H54 (cell line): ENCODE data around the gene OXT.
A peak's percentile ranks its signal among the peaks of the same experiment; 100 is the strongest.
"Not testable (repeated sequence)": the region's sequence is repeated elsewhere in the genome, so short reads cannot be mapped to it uniquely, and the experiment has no call there.

Experiments
- DNase-seq: peaks from one replicate; pipeline ENCODE4 v3.0.0; 2011; ENCODE audit warnings: low spot score, mixed read lengths; ENCODE audit not compliant: insufficient read length
- FAIRE-seq: peaks from 3 replicates; lab custom pipeline; 2011; peaks lifted over from hg19 to GRCh38; lab: Jason Lieb, UNC
- POLR2A ChIP-seq: IDR thresholded peaks from 2 replicates; pipeline ENCODE4 v1.6.1; 2011; ENCODE audit warnings: low read depth, mild to moderate bottlenecking, low read length

The OXT gene

DNA sequence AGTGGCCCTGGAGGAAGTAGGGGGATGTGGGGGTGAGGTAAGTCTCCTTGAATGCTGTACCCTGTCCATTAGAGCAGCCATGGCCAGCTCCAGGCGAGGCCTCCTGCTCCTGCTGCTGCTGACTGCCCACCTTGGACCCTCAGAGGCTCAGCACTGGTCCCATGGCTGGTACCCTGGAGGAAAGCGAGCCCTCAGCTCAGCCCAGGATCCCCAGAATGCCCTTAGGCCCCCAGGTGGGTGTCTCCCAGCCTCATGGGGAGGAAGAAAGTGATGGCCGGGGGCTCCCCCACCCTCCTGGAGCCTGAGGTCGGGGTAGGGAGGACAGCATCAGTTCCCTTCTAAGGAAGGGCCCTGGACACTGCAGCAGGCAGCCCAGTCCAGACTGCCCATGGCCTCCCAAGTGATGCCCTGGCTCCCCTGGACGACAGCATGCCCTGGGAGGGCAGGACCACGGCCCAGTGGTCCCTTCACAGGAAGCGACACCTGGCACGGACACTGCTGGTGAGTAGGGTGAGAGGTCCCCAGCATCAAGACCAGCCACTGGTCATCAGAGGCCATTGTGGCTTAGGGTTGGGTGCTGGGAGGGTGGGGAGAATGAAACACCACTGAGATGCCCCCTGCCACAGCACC lies 27.0 kb upstream of the OXT start:
- FAIRE-seq (no peak), DNase-seq (no peak)
- TF ChIP-seq POLR2A, result no peak; the same call in 1 of the 2 replicates

DNA sequence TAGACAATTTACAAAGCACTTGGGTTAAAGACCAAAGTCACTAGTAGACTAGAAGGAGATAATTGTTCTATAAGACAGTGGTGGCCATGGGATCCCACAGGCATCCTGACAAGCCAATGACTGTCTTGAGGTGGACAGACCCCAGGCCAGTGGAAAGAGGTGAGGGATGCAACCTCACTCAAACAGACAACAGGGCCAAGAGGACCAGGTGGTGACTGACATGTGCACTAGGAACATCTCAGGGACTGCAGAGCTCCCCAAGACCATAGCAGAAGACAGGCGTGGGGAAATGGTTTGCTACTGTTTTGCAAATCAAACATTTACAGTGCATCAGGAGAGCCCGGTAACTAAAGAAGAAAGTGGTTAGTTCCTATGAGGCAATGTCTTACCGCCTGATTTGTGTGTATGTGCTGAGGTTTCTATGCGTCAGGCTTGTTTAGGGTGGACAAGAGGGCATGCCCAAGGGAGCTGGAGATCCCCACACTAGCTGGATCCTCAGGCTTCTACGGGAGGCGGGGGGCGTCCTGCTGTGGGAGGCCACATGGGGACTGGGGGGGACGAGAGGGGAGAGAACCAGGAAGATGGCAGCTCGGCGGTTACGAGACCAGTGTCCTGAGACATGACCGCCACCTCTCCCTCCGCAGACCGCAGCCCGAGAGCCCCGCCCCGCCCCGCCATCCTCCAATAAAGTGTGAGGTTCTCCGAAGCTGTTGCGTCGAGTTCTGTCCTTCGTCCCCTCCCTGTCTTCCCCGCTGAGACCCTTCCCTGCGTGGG lies 26.2 kb upstream of the OXT start:
- TF ChIP-seq POLR2A, result peak; percentile 40; the same call in 1 of the 2 replicates
- FAIRE-seq (no peak), DNase-seq (peak; percentile 83)

DNA sequence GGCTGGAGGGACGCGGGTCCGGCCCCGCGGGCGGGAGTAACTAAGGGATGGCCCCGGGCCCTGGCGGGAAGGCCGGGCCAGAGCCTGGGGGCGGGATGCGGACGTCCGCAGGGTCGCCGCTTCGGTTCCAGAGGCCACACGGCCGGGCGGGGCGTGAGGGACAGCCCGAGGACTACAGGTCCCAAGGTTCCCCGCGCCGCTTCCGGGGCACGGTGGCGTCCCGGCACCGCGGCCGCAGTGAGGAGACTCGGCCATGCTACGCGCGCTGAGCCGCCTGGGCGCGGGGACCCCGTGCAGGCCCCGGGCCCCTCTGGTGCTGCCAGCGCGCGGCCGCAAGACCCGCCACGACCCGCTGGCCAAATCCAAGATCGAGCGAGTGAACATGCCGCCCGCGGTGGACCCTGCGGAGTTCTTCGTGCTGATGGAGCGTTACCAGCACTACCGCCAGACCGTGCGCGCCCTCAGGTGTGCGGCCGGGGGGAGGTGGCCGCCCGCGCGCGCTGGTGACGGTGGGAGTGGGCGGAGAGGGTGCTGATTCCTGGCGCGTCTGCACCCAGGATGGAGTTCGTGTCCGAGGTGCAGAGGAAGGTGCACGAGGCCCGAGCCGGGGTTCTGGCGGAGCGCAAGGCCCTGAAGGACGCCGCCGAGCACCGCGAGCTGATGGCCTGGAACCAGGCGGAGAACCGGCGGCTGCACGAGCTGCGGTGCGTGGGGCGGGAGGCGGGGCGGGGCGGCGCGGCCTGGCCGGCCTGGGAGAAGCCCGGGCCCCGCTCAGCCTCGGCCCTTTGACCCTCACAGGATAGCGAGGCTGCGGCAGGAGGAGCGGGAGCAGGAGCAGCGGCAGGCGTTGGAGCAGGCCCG lies 25.4 kb upstream of the OXT start, which contains the start of gene MRPS26:
Gene MRPS26, plus strand, starts transcription at position 237 of the 861 bp plus-strand sequence. Its CDS starts 17 bp downstream, at position 254.
- peak; percentile 94 for DNase-seq
- TF ChIP-seq POLR2A, result peak; percentile 64
- no peak for FAIRE-seq

DNA sequence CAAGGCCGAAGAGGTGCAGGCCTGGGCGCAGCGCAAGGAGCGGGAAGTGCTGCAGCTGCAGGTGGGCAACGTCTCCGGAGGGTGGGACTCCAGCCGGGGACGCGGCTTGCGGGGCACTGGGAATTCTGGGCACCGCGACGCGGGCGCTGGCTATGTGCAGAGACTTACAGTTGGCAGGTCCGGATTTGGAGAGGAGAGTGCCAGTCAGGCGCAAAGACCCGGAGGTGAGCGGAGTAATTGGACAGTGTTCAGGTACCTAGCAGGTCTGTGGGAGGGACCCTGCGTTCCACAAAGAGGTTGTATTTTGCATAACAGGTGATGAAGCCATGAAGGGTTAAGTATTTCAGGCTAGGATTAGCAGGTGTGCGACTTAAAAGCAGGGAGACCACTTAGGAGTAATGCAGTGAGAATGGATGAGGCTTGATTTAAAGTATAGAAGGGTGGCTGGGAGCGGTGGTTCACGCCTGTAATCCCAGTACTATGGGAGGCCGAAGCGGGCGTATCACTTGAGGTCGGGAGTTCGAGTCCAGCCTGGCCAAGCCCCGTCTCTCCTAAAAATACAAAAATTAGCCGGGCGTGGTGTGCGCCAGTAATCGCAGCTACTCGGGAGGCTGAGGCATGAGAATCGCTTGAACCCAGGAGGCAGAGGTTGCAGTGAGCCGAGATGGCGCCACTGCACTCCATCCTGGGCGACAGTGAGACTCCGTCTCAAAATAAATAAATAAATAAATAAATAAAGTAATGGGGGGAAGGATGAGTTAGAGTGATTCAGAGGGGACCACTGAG lies 24.6 kb upstream of the OXT start:
- FAIRE-seq (no peak), DNase-seq (no peak)
- TF ChIP-seq POLR2A, result no peak

DNA sequence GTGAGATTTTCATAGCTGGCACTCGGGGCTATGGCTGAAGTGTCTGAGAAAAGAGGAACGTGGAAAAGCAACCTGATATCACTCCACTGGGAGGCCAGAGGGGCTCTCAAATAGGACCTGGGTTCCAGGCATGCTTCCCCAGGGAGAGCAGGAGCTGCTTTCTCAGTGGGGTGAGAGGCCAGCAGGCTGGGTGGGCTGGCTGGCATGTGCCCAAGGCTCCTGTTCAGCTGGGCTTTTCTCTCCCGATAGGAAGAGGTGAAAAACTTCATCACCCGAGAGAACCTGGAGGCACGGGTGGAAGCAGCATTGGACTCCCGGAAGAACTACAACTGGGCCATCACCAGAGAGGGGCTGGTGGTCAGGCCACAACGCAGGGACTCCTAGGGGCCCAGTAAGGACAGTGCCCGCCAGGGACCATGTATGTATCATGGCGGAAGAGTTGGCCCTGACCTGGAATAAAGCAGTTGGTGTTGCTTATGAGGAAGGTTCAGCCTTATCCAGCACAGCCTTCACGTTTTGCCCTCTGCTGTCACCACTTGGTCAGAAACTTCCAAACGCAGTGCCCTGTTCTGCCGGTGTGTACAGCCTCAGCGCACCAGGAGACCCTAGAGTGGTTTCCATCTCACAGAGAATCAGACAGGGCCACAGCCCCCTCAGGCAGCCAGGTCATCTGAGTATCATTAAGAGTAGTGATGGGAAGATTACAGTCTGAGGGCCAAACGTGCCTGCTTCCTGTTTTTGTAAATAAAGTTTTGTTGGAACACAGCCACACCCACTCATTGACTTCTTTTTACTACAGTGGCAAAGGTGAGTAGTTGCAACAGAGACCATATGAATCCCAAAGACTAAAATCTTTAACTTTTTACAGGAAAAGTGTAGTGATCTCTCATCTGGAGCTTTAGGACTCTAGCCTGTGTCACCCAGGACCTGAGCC lies 23.7 kb upstream of the OXT start:
- no peak for TF ChIP-seq POLR2A
- no peak for FAIRE-seq
- DNase-seq, result no peak

DNA sequence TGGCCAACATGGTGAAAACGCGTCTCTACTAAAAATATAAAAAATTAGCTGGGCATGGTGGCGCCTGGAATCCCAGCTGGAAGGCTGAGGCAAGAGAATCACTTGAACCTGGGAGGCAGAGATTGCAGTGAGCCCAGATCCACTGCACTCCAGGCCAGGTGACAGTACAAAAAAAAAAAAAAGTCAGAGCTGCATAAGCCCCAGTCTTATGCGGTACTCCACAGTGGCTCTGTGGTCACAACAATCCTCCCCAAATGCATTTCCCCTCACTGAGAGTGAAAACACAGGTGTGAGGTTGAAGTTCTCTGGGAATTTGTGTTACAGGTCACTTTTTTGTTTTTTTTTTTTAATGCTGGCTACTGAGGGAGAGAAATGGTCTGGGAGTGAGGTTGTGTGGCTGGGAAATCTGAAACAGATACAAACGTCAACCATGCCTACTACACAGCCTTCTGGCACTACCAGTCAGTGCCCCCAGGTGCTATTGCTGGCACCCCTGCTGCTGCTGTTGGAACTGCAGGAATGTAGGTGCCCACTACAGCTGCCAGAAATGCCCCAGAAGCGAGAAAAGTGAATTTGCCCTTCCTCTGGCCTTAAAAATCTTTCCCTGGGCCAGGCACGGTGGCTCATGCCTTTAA lies 19.9 kb upstream of the OXT start:
- no peak for TF ChIP-seq POLR2A
- no peak for FAIRE-seq
- DNase-seq, result no peak

DNA sequence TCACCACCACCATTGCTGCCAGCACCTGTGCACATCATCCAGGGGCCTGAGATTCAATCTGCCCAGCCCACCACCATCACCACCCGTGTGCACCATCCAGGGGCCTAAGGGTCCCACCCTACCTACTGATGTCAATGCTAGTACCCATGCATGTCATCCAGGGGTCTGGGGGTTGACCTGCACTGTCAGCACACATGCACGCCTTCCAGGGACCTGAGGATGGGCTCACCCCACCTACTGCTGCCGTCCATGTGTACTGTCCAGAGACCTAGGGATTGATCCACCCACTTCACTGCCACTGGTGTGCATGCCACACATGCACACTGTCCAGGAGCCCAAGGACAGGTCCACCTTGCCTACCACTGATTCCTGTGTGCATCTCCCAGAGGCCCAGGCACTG lies 11.9 kb upstream of the OXT start:
- DNase-seq (no peak), FAIRE-seq (no peak)
- no peak for TF ChIP-seq POLR2A

DNA sequence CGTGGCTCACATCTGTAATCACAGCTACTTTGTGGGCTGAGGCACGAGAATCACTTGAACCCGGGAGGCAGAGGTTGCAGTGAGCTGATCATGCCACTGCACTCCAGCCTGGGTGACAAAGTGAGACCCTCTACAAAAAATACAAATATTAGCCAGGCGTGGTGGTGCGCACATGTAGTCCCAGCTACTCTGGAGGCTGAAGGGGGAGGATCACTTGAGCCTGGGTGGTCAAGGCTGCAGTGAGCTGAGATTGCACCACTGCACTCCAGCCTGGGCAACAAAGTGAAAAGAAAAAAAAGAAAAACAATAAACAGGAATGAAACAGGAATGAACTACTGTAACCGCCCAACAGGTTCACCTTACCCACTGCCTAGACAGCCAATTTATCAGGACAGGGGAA lies 7.3 kb upstream of the OXT start:
- not testable (repeated sequence) for FAIRE-seq, DNase-seq

DNA sequence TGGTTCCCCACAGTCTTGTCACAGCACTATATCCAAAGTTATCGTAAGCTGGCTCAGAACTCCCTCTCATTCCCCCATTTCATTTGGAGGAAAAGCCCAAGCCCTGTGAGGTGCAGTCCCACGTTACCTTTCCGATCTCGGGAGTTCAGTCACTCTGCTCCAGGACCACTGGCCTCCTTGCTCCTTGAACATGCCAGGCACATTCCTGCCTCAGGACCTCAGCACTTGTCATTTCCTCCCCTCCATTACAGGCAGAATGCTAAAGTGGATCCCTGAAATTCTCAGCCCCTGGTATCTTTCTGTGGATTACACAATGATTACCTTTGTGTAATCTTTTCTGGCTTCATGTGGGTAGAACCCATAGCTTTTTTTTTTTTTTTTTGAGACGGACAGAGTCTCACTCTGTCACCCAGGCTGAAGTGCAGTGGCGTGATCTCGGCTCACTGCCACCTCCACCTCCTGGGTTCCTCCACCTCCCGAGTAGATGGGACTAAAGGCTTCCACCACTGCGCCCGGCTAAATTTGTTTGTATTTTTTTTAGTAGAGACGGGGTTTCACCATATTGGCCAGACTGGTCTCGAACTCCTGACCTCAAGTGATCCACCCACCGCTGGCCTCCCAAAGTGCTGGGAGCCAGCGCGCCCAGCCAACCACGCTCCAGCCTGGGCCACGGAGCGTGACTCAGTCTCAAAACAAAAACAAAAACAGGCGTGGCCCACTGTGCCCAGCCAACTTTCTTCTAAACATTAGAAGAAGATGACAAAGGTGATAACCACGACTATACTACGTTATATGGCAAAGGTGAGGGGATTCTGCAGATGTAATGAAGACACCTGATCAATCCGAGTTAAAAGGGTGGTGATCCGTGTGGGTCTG lies 4.0 kb upstream of the OXT start:
- TF ChIP-seq POLR2A, result no peak
- FAIRE-seq, result no peak
- DNase-seq, result no peak

DNA sequence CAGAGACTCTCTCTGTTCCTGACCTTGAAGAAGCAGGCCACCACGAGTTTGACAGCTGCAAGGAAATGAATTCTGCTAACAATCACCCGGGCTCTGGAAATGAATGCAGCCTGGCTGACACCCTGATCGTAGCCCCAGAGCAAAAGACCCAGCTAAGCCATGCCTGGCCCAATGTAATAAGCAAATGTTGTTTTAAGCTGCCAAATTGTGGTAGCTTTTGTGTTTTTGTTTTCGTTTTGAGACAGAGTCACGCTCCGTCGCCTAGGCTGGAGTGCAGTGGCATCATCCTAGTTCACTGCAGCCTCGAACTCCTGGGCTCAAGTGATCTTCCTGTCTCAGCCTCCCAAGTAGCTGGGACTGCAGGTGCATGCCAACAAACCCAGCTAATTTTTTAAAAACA lies 3.3 kb upstream of the OXT start:
- no peak for DNase-seq
- no peak for FAIRE-seq
- TF ChIP-seq POLR2A, result no peak
